Keratinocyte (primary cell): ENCODE results near the gene APAF1. TPM values are rescaled to one million over a fixed set of nuclear protein-coding genes. Genes with fewer than 3 reads are reported as not detected.

Experiments used
- DNase-seq: peaks from one replicate; pipeline ENCODE4 v3.0.0-alpha.2; 2011; ENCODE audit warnings: low read depth, missing footprints, low spot score
- FAIRE-seq: peaks from 2 replicates; lab custom pipeline; 2011; peaks lifted over from hg19 to GRCh38; lab: Jason Lieb, UNC
- H2AFZ ChIP-seq: 2 replicates; pipeline ENCODE4 v1.6.0; 2012; ENCODE audit warnings: low read length, control low read depth, inconsistent platforms; ENCODE audit not compliant: control insufficient read depth
- H3K27ac ChIP-seq: 2 replicates; pipeline ENCODE4 v1.5.1; 2011; ENCODE audit warnings: low read length; ENCODE audit not compliant: control insufficient read depth, insufficient read depth
- H3K27me3 ChIP-seq: 3 replicates; pipeline ENCODE4 v1.6.0; 2011; ENCODE audit warnings: low read length; ENCODE audit not compliant: control insufficient read depth, insufficient read depth; ENCODE audit errors: extremely low read depth
- H3K36me3 ChIP-seq, 2 experiments: 2 replicates in 1 of 2; 3 replicates in 1 of 2; pipeline ENCODE4 v1.5.1; 2011; ENCODE audit warnings: low read length in 2 of 2, mild to moderate bottlenecking in 1 of 2; ENCODE audit not compliant: control insufficient read depth in 2 of 2, insufficient read depth in 2 of 2; ENCODE audit errors: extremely low read depth in 1 of 2
- H3K4me1 ChIP-seq: 3 replicates; pipeline ENCODE4 v1.5.1; 2011; ENCODE audit warnings: low read length; ENCODE audit not compliant: control insufficient read depth, insufficient read depth; ENCODE audit errors: extremely low read depth
- H3K4me2 ChIP-seq: 3 replicates; pipeline ENCODE4 v1.6.0; 2011; ENCODE audit warnings: low read depth, low read length; ENCODE audit not compliant: control insufficient read depth, insufficient read depth; ENCODE audit errors: extremely low read depth
- H3K4me3 ChIP-seq, 3 experiments: fragments of 200-600 bp in 1 of 3; sonication (generic) in 1 of 3; 2 replicates in 2 of 3; 3 replicates in 1 of 3; pipeline ENCODE4 v1.5.1; 2011 to 2016; ENCODE audit warnings: low read length in 3 of 3, mild to moderate bottlenecking in 3 of 3, control low read depth in 2 of 3, inconsistent platforms in 1 of 3, low read depth in 1 of 3, mixed read lengths in 1 of 3, mixed run types in 1 of 3, moderate library complexity in 1 of 3; ENCODE audit not compliant: control insufficient read depth in 2 of 3, insufficient read depth in 2 of 3; ENCODE audit errors: extremely low read depth in 1 of 3
- H3K79me2 ChIP-seq: 2 replicates; pipeline ENCODE4 v1.6.0; 2012; ENCODE audit warnings: low read length; ENCODE audit not compliant: control insufficient read depth, insufficient read depth
- H3K9ac ChIP-seq: 3 replicates; pipeline ENCODE4 v1.6.0; 2011; ENCODE audit warnings: low read length; ENCODE audit not compliant: control insufficient read depth, insufficient read depth; ENCODE audit errors: extremely low read depth
- H3K9me1 ChIP-seq: 3 replicates; pipeline ENCODE4 v1.6.0; 2011; ENCODE audit warnings: low read length; ENCODE audit not compliant: control insufficient read depth, insufficient read depth; ENCODE audit errors: extremely low read depth
- H3K9me3 ChIP-seq: 2 replicates; pipeline ENCODE4 v1.5.1; 2012; ENCODE audit warnings: low read depth, low read length; ENCODE audit not compliant: control insufficient read depth
- H4K20me1 ChIP-seq: 3 replicates; pipeline ENCODE4 v1.6.0; 2011; ENCODE audit warnings: low read length; ENCODE audit not compliant: control insufficient read depth, insufficient read depth; ENCODE audit errors: extremely low read depth
- CTCF ChIP-seq, 3 experiments: IDR thresholded peaks in 1 of 3; conservative IDR thresholded peaks in 1 of 3; optimal IDR thresholded peaks in 1 of 3; 2 replicates in 2 of 3; 3 replicates in 1 of 3; pipeline versions ENCODE3 to v1.5.1; 2011; ENCODE audit warnings: low read length in 3 of 3, mild to moderate bottlenecking in 3 of 3, moderate library complexity in 2 of 3, control low read depth in 1 of 3, inconsistent platforms in 1 of 3; ENCODE audit not compliant: insufficient read depth in 2 of 3; ENCODE audit errors: extremely low read depth in 1 of 3
- EZH2 ChIP-seq: IDR thresholded peaks from one replicate; pipeline ENCODE4 v1.6.1; 2012; ENCODE audit warnings: inconsistent platforms, mild to moderate bottlenecking, low read length, moderate library complexity
- dilution Hi-C: fragments of 300-500 bp; cut with MboI; formaldehyde crosslinking; loops from one replicate; pipeline ENCODE4 v1.7.0; 2020; ENCODE audit warnings: low sequenced_read_pairs; ENCODE audit not compliant: extremely low pct_ligation_motif_present
- polyA plus RNA-seq, 5 experiments: library from polyadenylated mRNA; depleted of rRNA in 3 of 5; stranded (reverse) in 3 of 5; stranded (forward) in 1 of 5; unstranded in 1 of 5; fragments of >200 nt; gene quantifications; 1 replicate in 1 of 5; 2 replicates in 3 of 5; 3 replicates in 1 of 5; pipeline versions ENCODE4 v1.2.1 to v1.2.3, GENCODE V29; 2011 to 2012; ENCODE audit warnings: missing spikeins in 2 of 5, low read depth in 1 of 5, low replicate concordance in 1 of 5

The APAF1 gene
- polyA plus RNA-seq, 1 donor (not counting 4 experiments of a cell fraction or from before 2014, with no cell fraction given), result 9.9 TPM

GRCh38 chr12:98645572-98646067, 530 bp downstream of the APAF1 start:
- Histone ChIP-seq H3K4me3 (peak overlapping the region; percentile 71 to 98 (median 87)), H3K4me1 (peaks cover 9% of the 10 kb centered on the region), H3K9me3 (no peaks in the 10 kb centered on the region), H3K9me1 (no peaks in the 10 kb centered on the region), H3K9ac (peak overlapping the region; percentile 89), H3K27ac (peak overlapping the region; percentile 90), H3K36me3 (peaks cover 0 to 4% of the 10 kb centered on the region in 2 experiments), H3K79me2 (peaks cover 56% of the 10 kb centered on the region), H4K20me1 (no peaks in the 10 kb centered on the region), H3K27me3 (no peaks in the 10 kb centered on the region), H3K4me2 (peak overlapping the region; percentile 88), H2AFZ (peak overlapping the region; percentile 94)
- DNase-seq (no peak), FAIRE-seq (peak; percentile 34)
- dilution Hi-C loops, result no loop called here
- TF ChIP-seq EZH2, result no peak

DNA sequence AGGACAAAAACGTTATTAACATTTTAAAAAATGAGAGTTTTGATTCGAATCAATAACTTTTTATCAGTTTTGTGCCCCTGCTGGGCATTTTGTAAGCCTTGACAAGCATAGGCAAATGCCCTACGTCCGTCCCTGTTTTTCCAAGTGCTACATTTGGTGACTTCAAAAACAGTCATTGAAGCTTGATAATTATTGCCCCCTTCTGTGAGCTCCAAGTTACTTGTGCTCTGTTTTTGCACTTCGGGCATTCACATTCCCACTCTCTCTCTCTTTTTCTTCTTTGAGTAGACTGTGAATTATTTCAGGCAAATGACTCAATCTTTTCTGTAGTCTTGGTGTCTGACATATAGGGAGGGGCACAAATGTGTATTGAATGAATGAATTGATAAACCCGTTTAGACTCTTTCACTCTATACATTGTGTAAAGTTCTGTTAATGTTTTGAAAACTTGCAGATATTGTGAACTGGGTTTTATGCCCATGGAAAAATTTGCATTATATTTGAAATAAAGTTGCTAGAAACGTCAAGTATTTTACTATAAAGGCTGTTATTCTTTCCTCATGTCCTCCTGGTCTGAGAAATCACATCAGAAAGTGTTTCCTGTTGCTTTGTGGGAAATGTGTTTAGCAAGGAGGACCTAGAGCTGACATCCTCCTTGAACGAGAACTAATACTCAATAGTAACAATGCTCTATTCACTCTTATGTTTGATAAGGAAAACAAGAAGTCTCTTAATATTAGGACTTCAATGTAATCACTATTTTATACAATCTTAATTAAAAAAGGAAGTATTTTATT, 1.4 kb downstream of the APAF1 start:
- FAIRE-seq (peak; percentile 13), DNase-seq (no peak)
- dilution Hi-C loops, result no loop called here
- Histone ChIP-seq H3K9ac (peak overlapping the region; percentile 89), H4K20me1 (no peaks in the 10 kb centered on the region), H3K9me1 (no peaks in the 10 kb centered on the region), H3K36me3 (peaks cover 3 to 4% of the 10 kb centered on the region in 2 experiments), H2AFZ (peak overlapping the region; percentile 54), H3K27ac (peak overlapping the region; percentile 90), H3K4me2 (peak overlapping the region; percentile 88), H3K79me2 (peaks cover 48% of the 10 kb centered on the region), H3K4me1 (peaks cover 9% of the 10 kb centered on the region), H3K4me3 (peak overlapping the region; percentile 71 to 98 (median 87)), H3K9me3 (no peaks in the 10 kb centered on the region), H3K27me3 (no peaks in the 10 kb centered on the region)
- TF ChIP-seq CTCF (optimal IDR thresholded peaks at IDR 0.05 in 1 of 3, IDR thresholded peaks at IDR 0.05 in 1 of 3, conservative IDR thresholded peaks at IDR 0.05 in 1 of 3; ENCODE audit: extremely low read depth in 1 of 3, insufficient read depth in 2 of 3, low read length in 3 of 3), result peak in 2 of 3 experiments; percentile 7 to 10
- no peak for TF ChIP-seq EZH2
